Loucy (cell line): ENCODE results near the gene C2orf49.

Experiments
- CTCF ChIP-seq: fragments of 200-600 bp; sonication (generic); conservative IDR thresholded peaks from 2 replicates; pipeline ENCODE4 v1.5.1; 2014; ENCODE audit warnings: mild to moderate bottlenecking, antibody characterized with exemption, low read length
- EZH2phosphoT487 ChIP-seq: fragments of 200-600 bp; IDR thresholded peaks from 2 replicates; pipeline ENCODE4 v1.6.1; 2018; ENCODE audit warnings: antibody characterized with exemption, mild to moderate bottlenecking, moderate library complexity, borderline replicate concordance

- TF ChIP-seq CTCF (no peak), EZH2phosphoT487 (no peak)
These were observed 11.9 kb upstream of the C2orf49 start for GRCh38 chr2:105325389-105325963.
